GM18507 (cell line): ENCODE measurements around the gene SDK1.

Source experiments
- DNase-seq: peaks from one replicate; pipeline ENCODE4 v3.0.0; 2011; ENCODE audit warnings: low read depth; ENCODE audit not compliant: insufficient read length; ENCODE audit errors: extremely low spot score
- FAIRE-seq: peaks from 2 replicates; lab custom pipeline; 2011; peaks lifted over from hg19 to GRCh38; lab: Jason Lieb, UNC

The SDK1 gene

DNA sequence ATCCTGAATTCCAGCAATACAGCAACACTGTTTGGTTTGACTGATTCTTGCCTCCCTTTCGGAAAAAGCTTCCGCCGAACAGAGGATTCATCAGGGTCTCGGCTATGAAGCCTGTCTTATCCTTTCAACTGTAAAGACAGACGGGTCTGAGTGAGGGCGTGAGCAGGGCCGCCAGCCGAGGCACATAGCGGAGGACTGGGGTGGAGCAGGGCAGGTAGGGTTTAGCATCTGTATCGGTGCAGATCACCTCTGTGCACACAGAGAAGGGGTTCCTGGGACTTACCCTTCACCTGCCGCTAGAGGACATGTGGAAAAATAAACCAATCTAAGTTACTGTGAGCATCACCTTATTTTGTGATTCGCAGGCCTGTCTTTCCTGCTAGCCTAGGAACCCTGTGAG, 724.2 kb downstream of the SDK1 start:
- no peak for FAIRE-seq

DNA sequence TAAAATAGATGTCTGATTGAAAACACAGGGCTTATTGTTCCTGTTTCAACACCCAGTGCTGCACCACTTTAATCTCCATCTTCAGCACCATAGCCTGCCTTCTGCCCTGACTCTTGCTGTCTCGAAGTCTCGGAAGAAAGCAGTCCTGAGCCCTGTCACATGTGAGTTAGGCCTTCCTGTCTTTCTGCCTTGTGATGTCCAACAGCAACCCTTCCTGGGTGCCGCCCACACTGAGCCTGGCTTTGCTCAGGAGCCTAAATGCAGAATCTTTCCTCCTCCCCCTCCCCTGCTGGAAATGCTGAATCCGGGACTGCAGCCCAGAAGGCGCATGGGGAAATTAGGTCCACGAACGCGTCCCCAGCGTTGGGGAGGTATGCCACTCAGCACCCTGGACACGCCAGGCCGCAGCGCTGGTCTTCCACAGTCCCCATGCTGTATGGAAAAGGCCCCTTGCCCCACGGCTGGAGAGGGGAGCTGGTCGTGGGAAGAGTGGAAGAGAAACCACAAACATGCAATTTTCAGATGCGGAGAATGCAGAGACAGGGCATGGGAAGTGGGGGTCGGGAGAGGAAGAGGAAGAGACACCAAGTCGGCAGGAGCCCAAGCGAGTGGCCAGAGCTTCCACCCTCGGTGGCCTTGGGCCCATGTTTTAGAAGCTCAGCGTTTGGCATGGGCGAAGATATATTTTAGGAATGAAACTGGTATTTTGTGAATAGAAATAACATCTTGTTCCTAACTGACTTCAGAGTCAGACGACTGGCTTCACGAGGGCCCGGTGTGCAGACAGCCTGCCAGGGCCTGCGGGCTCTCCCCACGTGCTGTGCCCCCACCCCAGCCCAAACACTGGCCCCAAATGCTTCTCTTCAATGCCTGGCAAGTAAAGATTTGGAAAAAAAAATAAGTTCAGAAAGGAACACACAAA, 724.9 kb downstream of the SDK1 start:
- FAIRE-seq (no peak), DNase-seq (no peak)

More for the DNA sequence above, 724.2 kb downstream of the SDK1 start:
- no peak for DNase-seq

DNA sequence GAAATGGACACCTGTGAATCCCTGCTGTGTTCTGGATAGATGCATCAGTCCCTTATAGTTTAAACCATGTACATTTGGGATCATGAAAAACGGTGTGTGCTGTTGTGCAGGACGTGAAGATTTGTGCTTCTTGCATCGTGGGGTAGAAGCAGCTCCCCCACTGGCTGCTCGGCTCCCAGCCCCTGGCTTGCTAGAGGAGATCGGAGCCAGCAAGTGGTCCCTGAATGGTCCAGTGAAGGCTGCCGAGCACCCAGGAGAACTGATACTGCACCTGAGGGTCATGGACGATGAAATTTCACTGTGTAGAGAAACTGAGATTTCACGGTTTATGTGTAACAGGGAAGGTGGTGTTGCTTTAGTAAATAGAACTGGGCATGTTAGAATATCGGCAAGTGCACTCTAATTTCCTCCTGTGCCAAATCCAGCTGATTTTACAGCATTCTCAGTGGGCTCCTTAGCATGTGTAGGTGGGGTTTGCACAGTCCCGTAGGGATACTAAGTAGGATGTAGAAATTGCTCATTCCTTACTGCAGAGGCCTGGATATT, 726.0 kb downstream of the SDK1 start:
- no peak for DNase-seq
- FAIRE-seq = no peak

DNA sequence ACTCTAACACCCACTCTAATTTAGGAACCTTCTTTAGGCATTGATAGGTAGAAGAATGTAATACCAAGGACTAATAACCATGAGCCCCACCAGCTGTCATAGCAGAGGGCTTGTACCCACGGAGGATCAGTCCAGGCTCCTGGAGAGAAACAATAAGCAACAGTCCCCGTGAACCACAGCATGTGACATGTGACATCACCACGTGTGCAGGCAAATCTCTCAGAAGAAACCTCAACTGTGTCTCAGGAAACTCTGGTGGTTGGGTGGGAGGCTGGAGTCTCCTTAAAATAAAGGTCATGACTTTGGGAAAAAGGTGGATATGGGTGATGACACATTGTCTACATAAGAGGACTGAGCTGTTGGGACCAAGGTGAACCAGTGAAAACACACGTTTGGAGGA, 727.2 kb downstream of the SDK1 start:
- FAIRE-seq (no peak), DNase-seq (no peak)

DNA sequence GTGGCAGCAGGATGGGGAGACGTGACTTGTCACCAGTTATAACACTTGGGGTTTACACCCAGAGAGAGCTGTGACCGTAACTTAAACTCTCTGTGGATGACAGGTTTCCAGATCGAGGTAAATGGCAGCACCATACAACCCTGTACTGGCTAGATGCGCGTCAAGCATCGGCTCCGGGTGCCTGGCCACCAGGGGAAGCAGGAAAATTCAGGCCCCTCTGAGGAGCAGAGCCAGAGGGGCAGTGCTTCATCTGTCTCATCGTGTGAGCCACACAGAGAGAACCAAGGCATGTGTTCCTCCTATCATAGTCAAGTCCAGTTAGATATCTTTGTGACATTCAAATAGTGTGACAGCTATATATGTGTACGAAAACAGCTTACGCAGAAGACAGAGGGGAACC, 728.9 kb downstream of the SDK1 start:
- DNase-seq (no peak), FAIRE-seq (no peak)

DNA sequence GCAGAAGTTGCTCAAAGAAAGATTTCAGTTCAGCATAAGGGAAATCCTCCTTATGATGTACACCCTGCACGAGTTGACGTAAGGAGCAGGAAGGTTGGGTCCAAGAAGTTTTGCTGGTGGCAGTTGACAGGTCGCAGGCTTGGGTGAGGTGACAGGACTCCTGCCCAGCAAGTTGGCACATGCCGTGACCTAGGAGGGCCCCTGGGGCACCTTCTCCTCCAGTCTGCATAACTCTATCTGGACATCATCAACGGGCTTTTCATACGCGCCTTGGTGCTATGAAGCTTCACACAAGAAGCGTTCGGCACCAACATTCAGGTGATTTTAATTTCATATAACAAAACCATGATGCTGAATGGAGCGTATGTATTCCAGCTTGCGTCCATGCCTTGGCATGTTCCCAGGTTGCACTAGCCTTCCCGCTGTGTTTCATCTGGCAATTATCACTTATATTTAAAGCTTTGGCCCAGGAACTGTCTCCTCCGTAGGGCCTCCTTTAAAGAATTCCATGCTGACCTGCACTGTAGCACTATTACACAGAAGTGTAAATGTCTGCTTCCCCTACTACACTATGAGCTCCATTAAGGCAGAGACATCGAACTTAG, 729.4 kb downstream of the SDK1 start:
- FAIRE-seq (no peak), DNase-seq (no peak)

DNA sequence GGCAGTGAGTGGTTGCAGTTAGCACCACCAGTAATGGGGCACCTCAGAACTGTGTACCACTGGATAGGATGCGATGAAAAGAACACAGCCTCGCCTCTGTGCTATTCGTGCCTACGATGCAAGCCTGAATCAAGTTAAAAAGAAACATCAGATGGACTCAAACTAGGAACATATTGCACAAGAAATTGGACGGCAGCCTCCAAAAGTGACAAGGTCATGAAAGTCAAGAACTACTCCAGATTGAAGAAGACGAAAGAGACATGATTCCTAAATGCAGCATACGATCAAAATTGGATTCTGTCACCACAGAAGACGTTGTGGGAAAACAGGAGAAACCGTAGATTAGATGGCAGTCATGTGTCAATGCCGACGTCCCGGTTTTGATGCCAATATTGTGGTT, 732.9 kb downstream of the SDK1 start:
- DNase-seq = no peak
- FAIRE-seq = no peak

DNA sequence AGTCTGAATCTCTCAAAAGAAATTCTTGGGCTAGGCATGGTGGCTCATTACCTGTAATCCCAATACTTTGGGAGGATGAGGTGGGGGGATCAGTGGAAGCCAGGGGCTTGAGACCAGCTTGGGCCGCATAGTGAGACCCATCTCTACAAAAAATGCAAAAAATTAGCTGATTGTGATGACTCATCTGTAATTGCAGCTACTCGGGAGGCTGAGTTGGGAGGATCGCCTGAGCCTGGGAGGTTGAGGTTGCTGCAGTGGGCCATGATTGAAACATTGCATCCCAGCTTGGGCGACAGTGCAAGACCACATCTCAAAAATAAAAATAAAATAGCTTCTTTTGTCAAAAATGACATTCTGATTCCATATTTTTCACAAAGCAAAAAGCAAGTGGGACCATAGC, 736.3 kb downstream of the SDK1 start:
- DNase-seq = no peak
- FAIRE-seq = no peak

DNA sequence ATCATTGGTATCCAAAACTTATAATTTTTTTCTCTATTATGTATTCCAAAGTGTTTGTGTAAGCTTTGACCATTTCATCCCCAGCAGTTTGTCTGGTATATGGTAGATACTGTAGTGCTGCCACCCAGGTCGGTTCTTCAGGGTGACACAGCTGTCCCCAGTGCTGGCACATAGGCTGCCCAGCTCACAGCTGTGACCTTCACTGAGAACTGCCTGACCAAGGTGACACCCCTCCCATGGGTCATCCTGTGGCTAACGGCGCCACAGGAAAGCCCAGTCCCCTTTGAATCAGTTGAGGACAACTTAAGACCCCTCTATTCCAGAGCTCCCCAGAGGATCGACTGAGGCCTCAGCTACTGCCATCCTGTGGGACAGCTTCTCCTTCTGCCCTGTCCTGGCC, 736.8 kb downstream of the SDK1 start:
- DNase-seq (no peak), FAIRE-seq (no peak)

DNA sequence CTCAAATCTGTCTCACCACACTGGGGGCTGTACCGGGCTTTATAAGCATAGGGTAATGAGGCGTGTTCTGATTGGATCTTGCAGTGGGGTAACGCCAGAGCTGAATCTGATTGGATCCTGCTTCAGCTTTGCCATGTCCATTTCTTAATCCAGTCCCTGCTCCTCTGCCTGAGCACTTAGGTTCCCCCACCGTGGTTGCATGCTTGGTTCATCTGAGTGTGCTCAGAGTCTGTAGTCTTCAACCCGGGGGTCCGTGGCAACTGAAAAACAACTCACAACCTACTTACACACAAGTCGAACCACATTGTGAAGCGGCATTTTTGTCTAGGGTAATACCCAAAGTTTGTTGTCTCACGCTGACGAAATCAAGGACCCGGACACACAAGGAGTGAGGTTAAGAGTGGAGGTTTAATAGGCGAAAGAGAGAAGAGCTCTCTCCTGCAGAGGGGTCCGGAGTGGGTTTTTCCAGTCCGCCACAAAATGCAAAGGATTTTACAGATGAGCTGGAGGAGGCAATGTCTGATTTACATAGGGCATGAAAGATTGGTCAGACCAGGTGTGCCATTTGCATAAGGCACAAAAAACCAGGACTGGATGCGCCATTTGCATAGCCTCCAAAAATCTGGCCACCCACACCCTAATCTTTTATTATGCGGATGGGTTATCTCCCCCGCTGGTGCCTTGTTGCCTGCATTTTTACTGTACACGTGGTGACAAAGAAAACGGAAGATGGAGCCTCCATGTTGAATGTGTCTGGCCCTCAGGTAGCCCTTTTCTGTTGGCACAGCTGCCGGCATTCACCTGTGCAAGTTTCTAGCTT, 739.3 kb downstream of the SDK1 start:
- FAIRE-seq = no peak
- no peak for DNase-seq

DNA sequence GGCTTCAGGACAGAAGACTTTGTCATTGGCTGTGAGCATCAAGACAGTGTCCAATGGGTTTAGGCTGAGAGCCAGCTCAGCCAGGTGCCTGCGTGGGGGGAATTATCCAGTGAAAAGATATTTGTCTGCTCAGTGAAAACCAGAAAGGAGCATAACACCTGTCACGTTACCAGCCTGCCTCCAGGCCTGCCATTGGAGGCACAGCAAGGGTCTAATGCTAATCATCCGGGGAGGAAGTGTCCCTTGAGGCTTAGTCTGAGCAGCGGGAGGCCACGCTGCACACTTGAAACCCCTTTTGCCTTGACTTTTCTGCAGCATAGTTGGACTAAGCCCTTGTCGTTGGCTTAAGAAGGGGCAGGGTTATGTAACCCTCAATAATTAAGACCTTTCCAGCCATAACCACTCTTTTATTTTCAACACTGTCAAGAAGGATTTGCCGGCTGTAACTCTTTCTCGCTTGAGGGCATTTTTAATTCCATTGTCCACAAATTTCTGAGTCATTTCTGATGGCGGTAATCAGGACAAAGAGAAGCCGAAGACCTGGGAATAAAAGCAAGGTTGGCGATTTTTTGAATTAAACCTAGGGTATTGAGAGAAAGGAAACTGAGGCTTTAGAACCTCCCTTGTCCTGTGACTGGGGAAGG, 741.5 kb downstream of the SDK1 start:
- no peak for FAIRE-seq
- DNase-seq = no peak

DNA sequence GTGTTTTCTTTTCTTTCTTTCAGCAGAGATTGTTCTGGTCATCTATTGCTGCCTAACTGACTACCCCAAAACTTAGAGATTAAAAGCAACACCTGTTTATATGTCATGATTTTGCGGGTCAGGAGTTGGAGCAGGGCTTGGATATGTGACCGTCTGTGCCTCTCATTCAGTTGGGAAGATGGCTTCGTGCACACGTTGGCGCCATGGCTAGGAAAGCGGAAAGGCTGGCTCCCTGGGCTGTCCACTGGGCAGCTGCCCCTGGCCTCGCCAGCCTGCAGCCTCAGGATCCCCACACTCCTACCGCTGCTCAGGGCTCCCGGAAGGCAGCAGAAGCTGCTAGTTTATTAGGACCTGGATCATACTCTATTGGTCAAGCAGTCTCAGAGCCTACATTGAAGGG, 742.9 kb downstream of the SDK1 start:
- FAIRE-seq = no peak

DNA sequence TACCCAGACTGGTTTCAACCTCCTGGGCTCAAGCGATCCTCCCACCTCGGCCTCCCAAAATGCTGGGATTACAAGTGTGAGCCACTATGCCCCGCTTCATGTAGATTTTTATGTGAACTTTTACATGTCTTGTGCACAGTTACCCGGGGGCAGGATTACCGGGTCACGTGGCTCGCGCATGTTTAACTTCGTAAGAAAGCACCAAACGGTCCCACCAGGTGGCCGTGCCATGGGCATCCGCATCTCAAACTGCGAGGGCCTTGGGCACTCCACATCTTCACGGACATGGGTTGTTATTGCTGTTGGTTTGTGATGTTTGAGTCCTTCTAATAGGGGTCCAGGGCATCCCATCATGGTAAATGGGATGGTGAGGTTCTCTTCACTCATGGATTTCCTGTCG, 744.4 kb downstream of the SDK1 start:
- DNase-seq (no peak), FAIRE-seq (no peak)

More for the DNA sequence above, 742.9 kb downstream of the SDK1 start:
- DNase-seq = no peak

DNA sequence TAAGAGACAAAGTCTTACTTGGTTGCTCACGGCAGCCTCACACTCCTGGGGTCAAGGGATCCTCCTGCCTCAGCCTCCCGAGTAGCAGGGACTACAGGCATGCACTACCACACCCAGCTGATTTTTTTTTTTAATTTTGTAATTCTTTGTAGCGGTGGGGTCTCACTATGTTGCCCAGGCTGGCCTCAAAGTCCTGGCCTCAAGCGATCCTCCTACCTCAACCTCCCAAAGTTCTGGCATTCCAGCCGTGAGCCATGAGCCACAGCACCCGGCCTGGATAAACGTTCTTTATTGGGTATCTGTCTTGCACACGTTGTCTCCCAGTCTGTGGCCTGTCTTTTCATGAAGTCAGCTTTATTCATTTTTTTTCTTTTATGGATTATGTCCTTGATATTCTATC, 744.9 kb downstream of the SDK1 start:
- no peak for DNase-seq
- FAIRE-seq = no peak

DNA sequence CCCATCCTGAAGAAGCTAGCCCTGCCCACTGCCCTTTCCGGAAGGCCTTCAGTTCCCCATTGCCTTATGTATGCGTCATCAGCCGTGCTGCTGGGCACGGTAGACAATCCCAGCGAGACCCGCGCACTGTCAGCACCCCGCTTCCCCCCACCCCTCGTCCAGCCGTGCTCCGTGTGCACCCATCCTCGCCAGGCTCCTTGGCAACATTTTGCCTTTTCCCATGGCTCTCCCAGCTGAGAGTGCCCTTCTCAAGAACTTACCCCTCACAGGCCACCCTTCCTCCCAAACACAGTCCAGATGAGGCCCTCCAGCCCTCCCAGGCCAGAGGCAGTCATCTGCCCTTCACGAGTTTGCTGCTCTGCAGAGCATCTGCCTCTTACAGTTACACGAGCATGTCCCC, 747.3 kb downstream of the SDK1 start:
- FAIRE-seq (no peak), DNase-seq (no peak)

DNA sequence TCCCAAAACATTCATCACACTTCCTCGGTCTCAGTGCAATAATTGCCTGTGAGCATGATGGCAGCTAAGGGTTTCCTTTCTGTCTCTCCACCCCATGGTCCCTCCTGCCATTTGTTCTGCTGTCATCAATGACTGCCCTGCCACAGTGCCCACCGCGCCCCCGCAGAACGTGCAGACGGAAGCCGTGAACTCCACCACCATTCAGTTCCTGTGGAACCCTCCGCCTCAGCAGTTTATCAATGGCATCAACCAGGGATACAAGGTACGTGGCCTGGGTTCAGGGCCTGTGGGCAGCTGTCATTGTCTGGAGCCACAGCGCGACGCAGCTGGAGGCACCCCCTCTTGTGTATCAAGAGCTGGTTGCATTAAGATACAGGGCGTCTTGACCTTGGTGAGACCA, 748.1 kb downstream of the SDK1 start:
- FAIRE-seq (no peak), DNase-seq (no peak)

DNA sequence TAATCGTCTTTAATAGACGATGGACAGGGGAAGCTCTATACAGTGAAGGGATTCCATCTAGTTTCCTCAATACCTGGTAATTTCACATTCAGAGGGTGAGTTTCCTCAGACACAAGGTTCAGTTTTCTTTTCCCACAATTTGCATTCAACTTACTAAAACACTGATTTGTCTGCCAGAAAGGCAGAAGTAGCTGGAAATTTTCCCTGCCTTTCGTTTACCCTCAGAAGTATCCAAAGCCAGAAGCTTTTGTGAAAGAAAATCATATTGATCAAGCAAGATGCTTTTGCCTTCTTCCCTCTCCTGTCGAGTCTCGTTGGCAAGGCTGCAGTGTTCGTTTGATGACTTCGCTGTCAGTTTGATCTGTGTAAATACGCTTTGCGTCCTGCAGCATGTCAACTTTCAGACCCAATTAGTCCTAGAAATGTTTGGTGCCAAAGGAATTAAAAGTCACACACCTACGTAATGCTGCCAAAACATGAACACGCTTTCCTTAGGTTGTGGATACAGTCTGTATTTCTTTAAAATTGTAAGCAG, 749.1 kb downstream of the SDK1 start:
- no peak for FAIRE-seq
- DNase-seq = no peak

DNA sequence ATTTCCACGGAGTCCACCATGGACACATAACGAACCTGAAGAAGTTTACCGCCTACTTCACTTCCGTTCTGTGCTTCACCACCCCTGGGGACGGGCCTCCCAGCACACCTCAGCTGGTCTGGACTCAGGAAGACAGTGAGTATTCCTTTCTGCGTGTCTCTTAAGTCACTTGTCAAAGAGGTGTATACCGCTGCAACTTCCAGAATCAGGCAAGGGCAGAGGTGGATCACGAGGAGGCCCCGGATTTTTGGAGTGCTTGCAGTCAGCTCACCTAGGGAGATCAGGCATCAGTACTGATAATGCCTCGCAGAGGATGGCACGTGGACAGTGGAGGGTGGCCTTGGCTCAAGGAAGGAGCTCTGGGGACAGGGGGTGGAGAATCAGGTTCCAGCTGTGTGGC, 750.6 kb downstream of the SDK1 start:
- no peak for FAIRE-seq
- no peak for DNase-seq

DNA sequence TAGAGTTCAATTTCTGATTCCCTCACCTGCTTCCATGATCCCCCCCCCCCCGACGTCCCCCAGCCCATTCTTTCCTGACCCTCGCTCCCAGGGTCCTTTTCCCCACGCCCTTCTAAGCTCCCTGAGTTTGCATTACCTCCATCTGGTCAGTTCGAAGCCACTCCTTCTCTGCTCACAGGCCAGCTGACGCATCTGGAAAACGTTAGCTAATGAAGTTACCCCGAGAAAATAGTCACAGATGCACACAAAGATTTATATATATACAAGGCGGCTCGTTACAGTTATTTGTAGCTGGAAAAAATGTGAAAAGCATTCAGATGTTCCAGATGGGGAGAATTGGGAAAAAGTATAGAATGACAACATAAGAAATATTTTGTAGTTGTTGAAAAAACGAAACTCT, 751.1 kb downstream of the SDK1 start:
- DNase-seq (no peak), FAIRE-seq (no peak)
